Ovary (tissue), 9 donors: ENCODE results near the gene CTNND2. TPM values are rescaled to one million over a fixed set of nuclear protein-coding genes. Genes with fewer than 3 reads are reported as not detected.

ENCODE experiments used
- DNase-seq, 5 donors: peaks; one replicate each; pipeline ENCODE4 v3.0.0-alpha.2; 2019 to 2020
- H3K27ac ChIP-seq, 2 donors: fragments of 200-600 bp; one replicate each; pipeline versions ENCODE4 v1.5.1 to v1.8.0; 2019 to 2022
- H3K27me3 ChIP-seq: fragments of 200-600 bp; one replicate; pipeline ENCODE4 v1.8.0; 2022
- H3K36me3 ChIP-seq: fragments of 200-600 bp; sonication (generic); one replicate; pipeline ENCODE4 v1.5.1; 2019
- H3K4me1 ChIP-seq: one replicate; pipeline ENCODE4 v1.8.1; 2013; ENCODE audit warnings: mild to moderate bottlenecking, moderate library complexity; ENCODE audit not compliant: insufficient read depth
- H3K4me3 ChIP-seq: fragments of 200-600 bp; sonication (generic); one replicate; pipeline ENCODE4 v1.5.1; 2017
- H3K9me3 ChIP-seq, 2 donors: fragments of 200-600 bp in 1 of 2; sonication (generic) in 1 of 2; one replicate each; pipeline versions ENCODE4 v1.5.1 to v1.8.1; 2013 to 2019; ENCODE audit warnings: mild to moderate bottlenecking in 1 of 2, moderate library complexity in 1 of 2
- CTCF ChIP-seq, 3 donors: fragments of 450-650 bp in 2 of 3; fragments of 200-600 bp in 1 of 3; IDR thresholded peaks; one replicate each; pipeline versions ENCODE4 v1.5.1 to v1.8.0; 2016 to 2022; ENCODE audit warnings: antibody characterized with exemption in 3 of 3, mild to moderate bottlenecking in 1 of 3
- EP300 ChIP-seq: sonication (generic); formaldehyde crosslinking; IDR thresholded peaks from one replicate; pipeline ENCODE4 v1.6.1; 2017; ENCODE audit warnings: antibody characterized with exemption
- POLR2A ChIP-seq: fragments of 450-650 bp; IDR thresholded peaks from one replicate; pipeline ENCODE4 v1.6.1; 2017; ENCODE audit warnings: antibody characterized with exemption, mild to moderate bottlenecking, moderate library complexity
- WGBS, 3 donors: extraction: QIAGEN DNeasy Blood & Tissue Kit in 1 of 3; methylation state at CpG; one replicate each; pipeline versions ENCODE4 v1.1.5 to v1.1.7; 2013 to 2017; 5-methylcytosine and 5-hydroxymethylcytosine counted together
- intact Hi-C, 4 donors: fragments of 100-400 bp; cut with DNase I; formaldehyde crosslinking; loops; one replicate each; pipeline versions ENCODE4 v1.11.0 to v1.15.1; 2022 to 2023
- polyA plus RNA-seq, 2 donors: library from polyadenylated mRNA; stranded (reverse); fragments of 200-250 nt in 1 of 2; fragments of 350-450 nt in 1 of 2; fragmentation: Illumina TruSeq in 1 of 2; extraction: RNeasy Lipid Tissue Mini Kit (QIAGEN cat#74804) in 1 of 2; gene quantifications; one replicate each; pipeline ENCODE4 v1.2.3, GENCODE V29; 2013 to 2014
- total RNA-seq, 7 donors: library from RNA; depleted of rRNA in 2 of 7; stranded (reverse); fragments of >200 nt in 2 of 7; fragmentation: NEBNext Ultra II Directional in 3 of 7; extraction: Animal tissue kit (Norgen Biotek cat#: 25700) in 3 of 7; gene quantifications; one replicate each; pipeline versions ENCODE4 v1.1.0 to v1.2.4, GENCODE V29; 2016 to 2023
- donor health status: DM: no; HTN: no; CAD: no; lungs with moderate emphysema.
- donor health status: DM: no; HTN: no; CAD: no.
- donor health status: Bipolar disorder and iron deficiency.
- donor health status: DM: yes; HTN: yes; CAD: no.
- donor health status: DM: no; HTN: no; CAD: no.
- donor health status: DM: yes; HTN: yes; CAD: no.

Gene CTNND2
- total and polyA plus RNA-seq, 9 donors: 0.52 to 13.2 (median 2.3) TPM

- no peak overlapping the region for H3K4me3 ChIP-seq
- intact Hi-C loops: no loop called here
- no peaks in the 10 kb centered on the region for H3K9me3 ChIP-seq
- H3K4me1 ChIP-seq: no peaks in the 10 kb centered on the region
- no peak overlapping the region for H3K27ac ChIP-seq
- no peaks in the 10 kb centered on the region for H3K27me3 ChIP-seq
- no peaks in the 10 kb centered on the region for H3K36me3 ChIP-seq
- no peak for DNase-seq
- 61 to 78% (median 64%) methylated on average over 3 of the region's 3 CpGs for WGBS, 3 donors
- TF ChIP-seq EP300 (no peak), CTCF (IDR thresholded peaks at IDR 0.05) (no peak), POLR2A (no peak)
These were observed 293.2 kb downstream of the CTNND2 start for GRCh38 chr5:11611011-11611410.

- Histone ChIP-seq H3K27ac (no peak overlapping the region), H3K27me3 (no peaks in the 10 kb centered on the region), H3K9me3 (no peaks in the 10 kb centered on the region), H3K36me3 (no peaks in the 10 kb centered on the region), H3K4me1 (no peaks in the 10 kb centered on the region), H3K4me3 (no peak overlapping the region)
- intact Hi-C loops: no loop called here
- WGBS, 3 donors: 37 to 54% (median 47%) methylated on average over 5 of the region's 5 CpGs
- no peak for DNase-seq
- no peak for TF ChIP-seq CTCF (IDR thresholded peaks at IDR 0.05)
- TF ChIP-seq EP300: no peak
- no peak for TF ChIP-seq POLR2A
These were observed 294.5 kb downstream of the CTNND2 start for GRCh38 chr5:11609570-11610303.

GRCh38 chr5:11608530-11608929 is 295.7 kb downstream of the CTNND2 start:
- H3K36me3 ChIP-seq: no peaks in the 10 kb centered on the region
- intact Hi-C loops: no loop called here
- H3K27ac ChIP-seq: no peak overlapping the region
- no peaks in the 10 kb centered on the region for H3K9me3 ChIP-seq
- DNase-seq: no peak
- TF ChIP-seq POLR2A (no peak), EP300 (no peak), CTCF (IDR thresholded peaks at IDR 0.05) (no peak)
- H3K27me3 ChIP-seq: no peaks in the 10 kb centered on the region
- H3K4me3 ChIP-seq: no peak overlapping the region
- H3K4me1 ChIP-seq: no peaks in the 10 kb centered on the region

- H3K36me3 ChIP-seq: no peaks in the 10 kb centered on the region
- H3K4me1 ChIP-seq: no peaks in the 10 kb centered on the region
- TF ChIP-seq EP300 (no peak), CTCF (IDR thresholded peaks at IDR 0.05) (no peak), POLR2A (no peak)
- H3K27me3 ChIP-seq: no peaks in the 10 kb centered on the region
- no peak overlapping the region for H3K27ac ChIP-seq
- no peaks in the 10 kb centered on the region for H3K9me3 ChIP-seq
- no peak for DNase-seq
- intact Hi-C loops: no loop called here
- H3K4me3 ChIP-seq: no peak overlapping the region
These were observed 296.2 kb downstream of the CTNND2 start for GRCh38 chr5:11607944-11608483.
